HepG2 (cell line): ENCODE data around the gene UTP25. TPM values are rescaled to one million over a fixed set of nuclear protein-coding genes. Genes with fewer than 3 reads are reported as not detected.

Experiments
- ATAC-seq: fragments of 200-7000 bp; cut with Tn5 transposase; 3 replicates; pipeline ENCODE4 v1.9.1; 2020; ENCODE audit warnings: mild to moderate bottlenecking, moderate library complexity
- BruUV-seq: library from RNA; stranded (reverse); fragments of 400-500 nt; replicated peaks from 2 replicates; lab custom pipeline; 2021; lab: Mats Ljungman, UMichigan
- CTCF ChIA-PET: fragments of 300-600 bp; formaldehyde crosslinking; extraction: SDS; loops from one replicate; lab custom pipeline; 2021; ENCODE audit warnings: low total read pairs, inconsistent platforms, low intra/inter-chr PET ratio; lab: Yijun Ruan, JAX
- POLR2A ChIA-PET: fragments of 350-600 bp; sonication (Branson Sonifier 250); formaldehyde crosslinking; loops from one replicate; lab custom pipeline; 2020; ENCODE audit warnings: antibody characterized with exemption, inconsistent platforms; lab: Yijun Ruan, JAX
- DNase-seq: peaks from one replicate; pipeline ENCODE4 v3.0.0-alpha.2; 2015; ENCODE audit warnings: low spot score
- FAIRE-seq: peaks from 3 replicates; lab custom pipeline; 2011; peaks lifted over from hg19 to GRCh38; lab: Jason Lieb, UNC
- H2AFZ ChIP-seq: one replicate; pipeline ENCODE4 v1.6.1; 2011; ENCODE audit warnings: low read length, inconsistent platforms
- H3K27ac ChIP-seq: fragments of 300-600 bp; 3 replicates; pipeline ENCODE4 v1.8.0; 2011; ENCODE audit warnings: mixed run types, mild to moderate bottlenecking, mixed read lengths, low read length, inconsistent platforms; ENCODE audit not compliant: insufficient read depth; ENCODE audit errors: extremely low read length
- H3K27me3 ChIP-seq, 2 experiments: fragments of 200-600 bp in 1 of 2; 2 replicates in 1 of 2; 3 replicates in 1 of 2; pipeline versions ENCODE4 v1.6.0 to v1.8.0; 2011; ENCODE audit warnings: low read length in 2 of 2, mild to moderate bottlenecking in 2 of 2, moderate library complexity in 2 of 2, inconsistent platforms in 1 of 2; ENCODE audit not compliant: insufficient read depth in 2 of 2, control insufficient read depth in 1 of 2
- H3K36me3 ChIP-seq, 2 experiments: fragments of 200-600 bp in 1 of 2; replicated peaks in 1 of 2; 2 replicates in 1 of 2; 3 replicates in 1 of 2; pipeline versions ENCODE4 v1.5.1 to v1.8.0; 2011; ENCODE audit warnings: low read length in 2 of 2, inconsistent platforms in 1 of 2; ENCODE audit not compliant: insufficient read depth in 2 of 2, control insufficient read depth in 1 of 2
- H3K4me1 ChIP-seq: 2 replicates; pipeline ENCODE4 v1.5.1; 2012; ENCODE audit warnings: low read length, inconsistent platforms; ENCODE audit not compliant: insufficient read depth
- H3K4me2 ChIP-seq: 2 replicates; pipeline ENCODE4 v1.6.0; 2011; ENCODE audit warnings: low read depth, low read length, inconsistent platforms
- H3K4me3 ChIP-seq, 3 experiments: fragments of 200-600 bp in 1 of 3; sonication (generic), shearing (Covaris generic) in 1 of 3; replicated peaks in 1 of 3; 2 replicates each; pipeline ENCODE4 v1.5.1; 2011 to 2016; ENCODE audit warnings: low read length in 3 of 3, inconsistent platforms in 2 of 3, low read depth in 2 of 3, mild to moderate bottlenecking in 2 of 3, control low read depth in 1 of 3, mixed read lengths in 1 of 3; ENCODE audit not compliant: insufficient read depth in 1 of 3
- H3K79me2 ChIP-seq: one replicate; pipeline ENCODE4 v1.6.1; 2011; ENCODE audit warnings: low read length, inconsistent platforms; ENCODE audit not compliant: insufficient read depth
- H3K9ac ChIP-seq: 2 replicates; pipeline ENCODE4 v1.6.0; 2011; ENCODE audit warnings: mild to moderate bottlenecking, low read depth, low read length, inconsistent platforms; ENCODE audit not compliant: insufficient read depth
- H3K9me3 ChIP-seq: 2 replicates; pipeline ENCODE4 v1.5.1; 2012; ENCODE audit warnings: mild to moderate bottlenecking, low read length
- H4K20me1 ChIP-seq: 2 replicates; pipeline ENCODE4 v1.6.0; 2011; ENCODE audit warnings: inconsistent platforms, mild to moderate bottlenecking, low read length, moderate library complexity; ENCODE audit not compliant: insufficient read depth
- ATF7-NPFF ChIP-seq: sonication (generic); formaldehyde crosslinking; IDR thresholded peaks from 2 replicates; pipeline ENCODE4 v1.8.1; 2023; ENCODE audit warnings: mild to moderate bottlenecking, low read depth, missing genetic modification reagents, moderate library complexity
- GPN1 ChIP-seq: sonication (generic); formaldehyde crosslinking; IDR thresholded peaks from 2 replicates; pipeline ENCODE4 v1.5.1; 2020; ENCODE audit warnings: missing genetic modification reagents, borderline replicate concordance
- JUNB ChIP-seq: sonication (generic); formaldehyde crosslinking; IDR thresholded peaks from 2 replicates; pipeline ENCODE4 v1.8.0; 2022; ENCODE audit warnings: missing genetic modification reagents, mild to moderate bottlenecking, borderline replicate concordance
- KLF15 ChIP-seq: sonication (generic); formaldehyde crosslinking; IDR thresholded peaks from 2 replicates; pipeline ENCODE4 v1.8.1; 2023; ENCODE audit warnings: borderline replicate concordance, mild to moderate bottlenecking, inconsistent platforms, missing genetic modification reagents, mixed read lengths
- PTBP1 ChIP-seq: fragments of 200-400 bp; formaldehyde crosslinking; IDR thresholded peaks from 2 replicates; pipeline ENCODE4 v1.6.1; 2018; ENCODE audit warnings: low read length, low read depth; ENCODE audit not compliant: poor library complexity, severe bottlenecking
- REPIN1 ChIP-seq: sonication (generic); formaldehyde crosslinking; IDR thresholded peaks from 2 replicates; pipeline ENCODE4 v1.8.0; 2022; ENCODE audit warnings: missing genetic modification reagents, low read depth, mild to moderate bottlenecking, borderline replicate concordance
- ZBTB20 ChIP-seq: sonication (generic); formaldehyde crosslinking; IDR thresholded peaks from 2 replicates; pipeline ENCODE4 v1.8.1; 2023; ENCODE audit warnings: missing genetic modification reagents, low read depth, mild to moderate bottlenecking, borderline replicate concordance
- ZNF724P ChIP-seq: sonication (generic); formaldehyde crosslinking; IDR thresholded peaks from 2 replicates; pipeline ENCODE4 v1.8.0; 2022; ENCODE audit warnings: missing genetic modification reagents, borderline replicate concordance
- ZNF883 ChIP-seq: sonication (generic); formaldehyde crosslinking; IDR thresholded peaks from 2 replicates; pipeline ENCODE4 v1.5.1; 2020; ENCODE audit warnings: mild to moderate bottlenecking, missing genetic modification reagents; ENCODE audit errors: not compliant biosample characterization
- WGBS: methylation state at CpG from one replicate; pipeline ENCODE4 v1.1.6; 2017; ENCODE audit warnings: low lambda C conversion rate; 5-methylcytosine and 5-hydroxymethylcytosine counted together
- in situ Hi-C: cut with HindIII; loops from 2 replicates; pipeline ENCODE4 v1.10.0; 2017; ENCODE audit warnings: low pct_unique_long_range_greater_than_20kb; ENCODE audit not compliant: extremely low pct_ligation_motif_present
- intact Hi-C: fragments of 100-400 bp; cut with micrococcal nuclease; formaldehyde crosslinking; loops from one replicate; pipeline ENCODE4 v1.10.0; 2022; ENCODE audit not compliant: unreplicated experiment
- polyA plus RNA-seq, 8 experiments: library from polyadenylated mRNA; depleted of rRNA in 3 of 8; stranded (reverse) in 7 of 8; unstranded in 1 of 8; fragments of >200 nt; fragmentation: Illumina TruSeq in 4 of 8; extraction: Trizol in 4 of 8; gene quantifications; 2 replicates each; pipeline versions ENCODE4 v1.2.1 to v1.2.3, GENCODE V29; 2011 to 2016; ENCODE audit warnings: low read depth in 4 of 8, missing spikeins in 1 of 8, mixed read lengths in 1 of 8; ENCODE audit not compliant: insufficient read depth in 1 of 8
- total RNA-seq, 5 experiments: library from RNA; depleted of rRNA; stranded (reverse); fragments of >200 nt; fragmentation: Illumina TruSeq; extraction: Trizol; gene quantifications; 2 replicates each; pipeline ENCODE4 v1.2.3, GENCODE V29; 2016; ENCODE audit warnings: low read depth in 1 of 5
- TF ChIP-seq, protein P1 (sequence below): sonication (generic); formaldehyde crosslinking; IDR thresholded peaks from 2 replicates; pipeline ENCODE4 v1.5.1; 2020; ENCODE audit warnings: mild to moderate bottlenecking, missing genetic modification reagents, borderline replicate concordance
- TF ChIP-seq, protein P2 (sequence below): sonication (generic); formaldehyde crosslinking; IDR thresholded peaks from 2 replicates; pipeline ENCODE4 v1.4.0; 2020; ENCODE audit warnings: mild to moderate bottlenecking, missing genetic modification reagents
- TF ChIP-seq, protein P3 (sequence below): IDR thresholded peaks from 2 replicates; pipeline ENCODE4 v1.6.1; 2016; ENCODE audit warnings: mild to moderate bottlenecking, missing biosample characterization, missing genetic modification reagents

Gene UTP25
- total and polyA plus RNA-seq, 2 of the 13 experiments (the other 11 are each of a cell fraction or from before 2014, with no cell fraction given), result 4.8 to 5.7 TPM

DNA sequence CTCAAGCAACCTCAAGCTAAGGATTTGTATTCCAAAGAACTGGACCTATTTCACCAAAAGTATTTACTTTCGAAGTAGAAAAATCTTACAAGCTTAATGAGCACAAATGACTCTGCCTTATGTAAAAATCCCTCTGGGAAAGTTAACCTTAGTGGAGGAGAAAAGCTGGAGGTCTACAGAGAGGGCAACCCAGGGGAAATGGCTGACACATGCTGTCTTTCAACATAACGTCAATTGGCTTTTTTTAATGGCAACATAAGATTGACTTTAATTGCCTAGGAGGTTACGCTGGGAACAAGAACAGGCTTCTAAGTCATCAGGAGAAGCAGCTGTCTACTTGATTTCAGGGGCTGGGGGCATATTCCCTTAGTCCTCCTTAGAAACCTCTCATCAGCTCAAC is 52.3 kb downstream of the UTP25 start:
- Histone ChIP-seq H3K4me2 (no peak overlapping the region), H3K4me1 (no peaks in the 10 kb centered on the region), H2AFZ (no peak overlapping the region), H3K4me3 (no peak overlapping the region), H3K9me3 (no peaks in the 10 kb centered on the region), H3K36me3 (no peaks in the 10 kb centered on the region), H3K79me2 (no peaks in the 10 kb centered on the region), H4K20me1 (no peaks in the 10 kb centered on the region), H3K9ac (no peak overlapping the region), H3K27me3 (peaks cover 0 to 5% of the 10 kb centered on the region in 2 experiments; a peak in 1 of 5 replicates), H3K27ac (no peak overlapping the region)
- no peak for TF ChIP-seq ATF7-NPFF (CRISPR knock-in tag)
- TF ChIP-seq, protein P1, sequence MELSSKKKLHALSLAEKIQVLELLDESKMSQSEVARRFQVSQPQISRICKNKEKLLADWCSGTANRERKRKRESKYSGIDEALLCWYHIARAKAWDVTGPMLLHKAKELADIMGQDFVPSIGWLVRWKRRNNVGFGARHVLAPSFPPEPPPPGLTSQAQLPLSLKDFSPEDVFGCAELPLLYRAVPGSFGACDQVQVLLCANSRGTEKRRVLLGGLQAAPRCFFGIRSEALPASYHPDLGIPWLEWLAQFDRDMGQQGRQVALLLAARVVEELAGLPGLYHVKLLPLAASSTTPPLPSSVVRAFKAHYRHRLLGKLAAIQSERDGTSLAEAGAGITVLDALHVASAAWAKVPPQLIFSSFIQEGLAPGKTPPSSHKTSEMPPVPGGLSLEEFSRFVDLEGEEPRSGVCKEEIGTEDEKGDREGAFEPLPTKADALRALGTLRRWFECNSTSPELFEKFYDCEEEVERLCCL (CRISPR knock-in tag), result no peak
- TF ChIP-seq KLF15 (CRISPR knock-in tag), result no peak
- intact Hi-C loops, result no loop called here
- ChIA-PET POLR2A (no interaction called here), CTCF (no interaction called here)
- 27% methylated on average over 3 of the region's 3 CpGs for WGBS
- in situ Hi-C loops, result no loop called here
- no peak for ATAC-seq
- FAIRE-seq, result no peak
- BruUV-seq, result no TSS peak
- DNase-seq, result no peak

DNA sequence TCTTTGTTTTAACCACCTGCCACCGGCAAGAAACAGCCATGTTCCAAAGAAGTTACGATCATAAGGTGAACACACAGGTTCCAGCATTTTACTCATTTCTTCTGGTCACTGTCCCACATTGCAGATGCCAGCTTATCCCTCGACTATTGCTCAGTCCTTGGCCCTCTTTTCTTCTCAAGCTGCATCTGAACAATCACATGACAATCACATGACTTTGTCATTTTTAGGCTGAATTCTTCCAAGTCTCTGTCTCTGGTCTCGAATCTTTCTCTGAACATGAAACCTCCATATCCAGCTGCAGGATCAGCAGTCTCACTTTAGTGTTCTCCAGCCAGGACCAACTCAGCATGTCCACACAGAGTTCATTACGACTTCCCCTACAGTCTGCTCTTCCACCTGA is 53.8 kb downstream of the UTP25 start:
- TF ChIP-seq ZBTB20 (CRISPR knock-in tag), result no peak
- TF ChIP-seq, protein P2, sequence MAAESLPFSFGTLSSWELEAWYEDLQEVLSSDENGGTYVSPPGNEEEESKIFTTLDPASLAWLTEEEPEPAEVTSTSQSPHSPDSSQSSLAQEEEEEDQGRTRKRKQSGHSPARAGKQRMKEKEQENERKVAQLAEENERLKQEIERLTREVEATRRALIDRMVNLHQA (CRISPR knock-in tag), result no peak
- no peak for TF ChIP-seq GPN1
- TF ChIP-seq PTBP1, result no peak
- TF ChIP-seq JUNB (CRISPR knock-in tag), result no peak
- TF ChIP-seq REPIN1, result no peak
- TF ChIP-seq ZNF724P (CRISPR knock-in tag), result no peak
- TF ChIP-seq, protein P3, sequence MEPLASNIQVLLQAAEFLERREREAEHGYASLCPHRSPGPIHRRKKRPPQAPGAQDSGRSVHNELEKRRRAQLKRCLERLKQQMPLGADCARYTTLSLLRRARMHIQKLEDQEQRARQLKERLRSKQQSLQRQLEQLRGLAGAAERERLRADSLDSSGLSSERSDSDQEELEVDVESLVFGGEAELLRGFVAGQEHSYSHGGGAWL (CRISPR knock-in tag), result no peak
- no peak for TF ChIP-seq ZNF883 (CRISPR knock-in tag)
- TF ChIP-seq, all 625 proteins: peak for 0
- FAIRE-seq (no peak), DNase-seq (no peak), ATAC-seq (no peak)
- H2AFZ ChIP-seq, result no peak overlapping the region
- intact Hi-C loops (no loop called here), in situ Hi-C loops (no loop called here)
- H3K9ac ChIP-seq, result no peak overlapping the region
- no peak overlapping the region for H3K4me2 ChIP-seq
- H3K9me3 ChIP-seq, result no peaks in the 10 kb centered on the region
- H3K79me2 ChIP-seq, result no peaks in the 10 kb centered on the region
- no peaks in the 10 kb centered on the region for H4K20me1 ChIP-seq
- no peaks in the 10 kb centered on the region for H3K36me3 ChIP-seq
- no TSS peak for BruUV-seq
- no peak overlapping the region for H3K27ac ChIP-seq
- no peaks in the 10 kb centered on the region for H3K4me1 ChIP-seq
- POLR2A ChIA-PET, result no interaction called here
- H3K27me3 ChIP-seq, result peaks cover 0 to 6% of the 10 kb centered on the region in 2 experiments; a peak in 1 of 5 replicates
- H3K4me3 ChIP-seq, result no peak overlapping the region
- WGBS, result 4% methylated on average over 5 of the region's 5 CpGs
- CTCF ChIA-PET, result no interaction called here
